Pancreas (tissue), 10 donors: ENCODE results near the gene AOAH. TPM values are rescaled to one million over a fixed set of nuclear protein-coding genes. Genes with fewer than 3 reads are reported as not detected.

Experiments used
- ATAC-seq, 4 donors: fragments of 200-7000 bp; cut with Tn5 transposase; one replicate each; pipeline versions ENCODE4 v1.8.0 to v1.9.1; 2020; ENCODE audit warnings: mild to moderate bottlenecking in 4 of 4, moderate library complexity in 4 of 4
- DNase-seq, 6 donors: peaks; one replicate each; pipeline ENCODE4 v3.0.0-alpha.2; 2020
- FAIRE-seq: peaks from 2 replicates; lab custom pipeline; 2012; peaks lifted over from hg19 to GRCh38; lab: Jason Lieb, UNC
- H3K27ac ChIP-seq, 4 donors: fragments of 200-600 bp; sonication (generic); 1 replicate in 3 of 4; 2 replicates in 1 of 4; pipeline versions ENCODE4 v1.5.0 to v1.8.0; 2020
- H3K27me3 ChIP-seq, 4 donors: fragments of 200-600 bp; one replicate each; pipeline ENCODE4 v1.8.0; 2021
- H3K36me3 ChIP-seq, 3 donors: fragments of 200-600 bp; sonication (generic) in 1 of 3; one replicate each; pipeline versions ENCODE4 v1.5.0 to v1.8.0; 2020 to 2021
- H3K4me1 ChIP-seq, 3 donors: fragments of 200-600 bp; one replicate each; pipeline ENCODE4 v1.8.0; 2021
- H3K4me3 ChIP-seq, 4 donors: fragments of 200-600 bp; sonication (generic) in 2 of 4; one replicate each; pipeline versions ENCODE4 v1.5.0 to v1.8.0; 2020 to 2021
- H3K9me3 ChIP-seq, 4 donors: fragments of 200-600 bp; one replicate each; pipeline ENCODE4 v1.8.0; 2021
- WGBS, 2 donors: extraction: QIAGEN DNeasy Blood & Tissue Kit; methylation state at CpG; one replicate each; pipeline ENCODE4 v1.1.7; 2013; 5-methylcytosine and 5-hydroxymethylcytosine counted together
- intact Hi-C, 3 donors: fragments of 100-400 bp; cut with DNase I; formaldehyde crosslinking; loops; one replicate each; pipeline versions ENCODE4 v1.11.1 to v1.14.2; 2022
- polyA plus RNA-seq, 2 donors: library from polyadenylated mRNA; stranded (reverse); fragments of 200-250 nt; gene quantifications; one replicate each; pipeline ENCODE4 v1.2.3, GENCODE V29; 2013
- total RNA-seq, 6 donors: library from RNA; stranded (reverse); fragmentation: NEBNext Ultra II Directional in 4 of 6; extraction: Animal tissue kit (Norgen Biotek cat#: 25700) in 4 of 6; gene quantifications; one replicate each; pipeline versions ENCODE4 v1.2.1 to v1.2.4, GENCODE V29; 2021 to 2023
- TF ChIP-seq, protein P1 (sequence below), 4 donors: fragments of 200-600 bp; sonication (generic) in 3 of 4; IDR thresholded peaks; one replicate each; pipeline versions ENCODE4 v1.5.0 to v1.8.0; 2021; ENCODE audit warnings: antibody characterized with exemption in 4 of 4
- donor health status: healthy with polysubstance abuse.
- donor health status: DM: no; HTN: no; CAD: no; lungs with moderate emphysema.
- donor health status: DM: no; HTN: no; CAD: no.
- donor health status: control.
- donor health status: control.
- donor health status: Bipolar disorder and iron deficiency.
- donor health status: DM: yes; HTN: yes; CAD: no.
- donor health status: DM: no; HTN: no; CAD: no.
- donor health status: DM: no; HTN: no; CAD: no.
- donor health status: DM: yes; HTN: yes; CAD: no.

AOAH gene
- total and polyA plus RNA-seq, 8 donors = 0.79 to 9.0 (median 2.1) TPM

DNA sequence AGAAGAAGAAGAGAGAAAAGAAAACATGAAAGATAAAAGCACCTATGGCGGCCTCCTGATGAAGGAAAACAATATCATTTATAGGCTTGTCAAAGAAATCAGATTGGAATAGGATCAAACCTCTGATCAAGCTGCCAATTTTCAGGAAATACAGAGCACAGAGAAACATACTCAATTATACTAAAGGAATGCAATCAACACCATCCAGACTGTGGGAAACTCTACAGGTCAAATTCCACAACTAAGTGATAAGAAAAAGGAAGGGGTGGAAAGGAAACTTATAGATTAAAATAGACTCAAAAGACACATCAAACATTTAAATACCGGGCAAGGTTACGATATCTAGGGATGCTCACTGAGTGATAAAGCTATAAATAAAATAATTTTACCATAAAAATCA, 39.3 kb downstream of the AOAH start:
- H3K36me3 ChIP-seq = no peaks in the 10 kb centered on the region
- DNase-seq (no peak), FAIRE-seq (no peak), ATAC-seq (peak in 3 of 4 donors; percentile 65 to 89 (median 72))
- 7 to 14% methylated on average over 3 of the region's 3 CpGs for WGBS, 2 donors
- H3K9me3 ChIP-seq = no peaks in the 10 kb centered on the region
- peaks cover 0 to 3% (median 0%) of the 10 kb centered on the region in 3 donors for H3K4me1 ChIP-seq
- TF ChIP-seq, protein P1, sequence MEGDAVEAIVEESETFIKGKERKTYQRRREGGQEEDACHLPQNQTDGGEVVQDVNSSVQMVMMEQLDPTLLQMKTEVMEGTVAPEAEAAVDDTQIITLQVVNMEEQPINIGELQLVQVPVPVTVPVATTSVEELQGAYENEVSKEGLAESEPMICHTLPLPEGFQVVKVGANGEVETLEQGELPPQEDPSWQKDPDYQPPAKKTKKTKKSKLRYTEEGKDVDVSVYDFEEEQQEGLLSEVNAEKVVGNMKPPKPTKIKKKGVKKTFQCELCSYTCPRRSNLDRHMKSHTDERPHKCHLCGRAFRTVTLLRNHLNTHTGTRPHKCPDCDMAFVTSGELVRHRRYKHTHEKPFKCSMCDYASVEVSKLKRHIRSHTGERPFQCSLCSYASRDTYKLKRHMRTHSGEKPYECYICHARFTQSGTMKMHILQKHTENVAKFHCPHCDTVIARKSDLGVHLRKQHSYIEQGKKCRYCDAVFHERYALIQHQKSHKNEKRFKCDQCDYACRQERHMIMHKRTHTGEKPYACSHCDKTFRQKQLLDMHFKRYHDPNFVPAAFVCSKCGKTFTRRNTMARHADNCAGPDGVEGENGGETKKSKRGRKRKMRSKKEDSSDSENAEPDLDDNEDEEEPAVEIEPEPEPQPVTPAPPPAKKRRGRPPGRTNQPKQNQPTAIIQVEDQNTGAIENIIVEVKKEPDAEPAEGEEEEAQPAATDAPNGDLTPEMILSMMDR (IDR thresholded peaks at IDR 0.05) = no peak
- H3K27me3 ChIP-seq = no peaks in the 10 kb centered on the region
- H3K27ac ChIP-seq = no peak overlapping the region
- H3K4me3 ChIP-seq = no peak overlapping the region
- intact Hi-C loops = no loop called here

- Histone ChIP-seq H3K4me1 (peaks cover 0 to 3% (median 0%) of the 10 kb centered on the region in 3 donors), H3K27ac (no peak overlapping the region), H3K9me3 (no peaks in the 10 kb centered on the region), H3K36me3 (no peaks in the 10 kb centered on the region), H3K27me3 (no peaks in the 10 kb centered on the region), H3K4me3 (no peak overlapping the region)
- TF ChIP-seq, protein P1 (IDR thresholded peaks at IDR 0.05) = no peak
- WGBS, 2 donors = 87 to 88% methylated on average over 4 of the region's 4 CpGs
- ATAC-seq = no peak
- no peak for FAIRE-seq
- intact Hi-C loops = no loop called here
- no peak for DNase-seq
Observed at GRCh38 chr7:36683695-36684357, 40.5 kb downstream of the AOAH start.

DNA sequence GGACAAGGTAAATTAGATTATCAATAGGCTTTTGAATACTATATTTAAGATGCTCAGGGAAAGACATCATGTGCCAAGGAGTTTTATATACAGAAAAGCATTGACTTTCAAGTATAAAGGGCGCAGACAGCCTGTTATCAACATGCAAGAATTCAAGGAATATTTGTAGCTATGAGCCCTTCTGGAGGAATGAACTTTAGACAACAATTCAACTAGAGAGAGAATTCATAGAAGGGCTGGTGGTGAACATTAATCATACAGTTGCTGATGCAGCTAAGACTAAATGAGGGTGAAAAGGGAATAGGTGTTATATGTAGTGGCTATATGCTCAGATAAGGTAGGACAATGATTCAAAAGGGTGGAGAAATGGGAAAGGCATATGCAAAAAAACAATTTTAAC, 41.2 kb downstream of the AOAH start:
- peaks cover 0 to 3% (median 0%) of the 10 kb centered on the region in 3 donors for H3K4me1 ChIP-seq

DNA sequence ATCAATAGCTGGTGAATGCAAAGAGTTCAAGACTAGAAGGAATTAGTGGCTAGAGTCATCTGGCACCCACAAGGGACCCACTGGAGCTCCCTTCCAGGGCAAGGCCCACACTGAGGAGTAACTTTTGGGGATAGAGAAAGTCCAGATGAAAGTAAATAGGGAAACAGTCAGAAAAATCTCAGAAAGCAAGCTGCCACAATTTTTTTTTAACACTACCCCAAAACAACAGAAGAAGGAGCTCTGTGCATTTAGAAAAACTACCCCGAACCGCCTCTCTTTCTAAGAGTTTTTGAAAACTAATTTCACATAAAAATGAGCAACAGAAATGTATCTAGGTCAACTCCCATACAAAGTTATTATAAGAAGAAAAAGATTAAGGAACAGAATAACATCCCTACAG, 42.2 kb downstream of the AOAH start:
- H3K4me1 ChIP-seq = peaks cover 0 to 3% (median 0%) of the 10 kb centered on the region in 3 donors
- H3K27ac ChIP-seq = no peak overlapping the region
- H3K27me3 ChIP-seq = no peaks in the 10 kb centered on the region
- no peak for DNase-seq
- FAIRE-seq = no peak
- H3K36me3 ChIP-seq = no peaks in the 10 kb centered on the region
- H3K4me3 ChIP-seq = no peak overlapping the region
- H3K9me3 ChIP-seq = no peaks in the 10 kb centered on the region
- ATAC-seq = no peak
- 86 to 96% methylated on average over 2 of the region's 2 CpGs for WGBS, 2 donors
- intact Hi-C loops = no loop called here
- TF ChIP-seq, protein P1 (IDR thresholded peaks at IDR 0.05) = no peak

More for the DNA sequence above, 41.2 kb downstream of the AOAH start:
- Histone ChIP-seq H3K27me3 (no peaks in the 10 kb centered on the region), H3K27ac (no peak overlapping the region), H3K9me3 (no peaks in the 10 kb centered on the region), H3K4me3 (no peak overlapping the region), H3K36me3 (no peaks in the 10 kb centered on the region)
- DNase-seq (no peak), FAIRE-seq (no peak), ATAC-seq (no peak)
- TF ChIP-seq, protein P1 (IDR thresholded peaks at IDR 0.05) = no peak
- 88 to 100% methylated on average over 1 of the region's 1 CpG for WGBS, 2 donors
- intact Hi-C loops = no loop called here

DNA sequence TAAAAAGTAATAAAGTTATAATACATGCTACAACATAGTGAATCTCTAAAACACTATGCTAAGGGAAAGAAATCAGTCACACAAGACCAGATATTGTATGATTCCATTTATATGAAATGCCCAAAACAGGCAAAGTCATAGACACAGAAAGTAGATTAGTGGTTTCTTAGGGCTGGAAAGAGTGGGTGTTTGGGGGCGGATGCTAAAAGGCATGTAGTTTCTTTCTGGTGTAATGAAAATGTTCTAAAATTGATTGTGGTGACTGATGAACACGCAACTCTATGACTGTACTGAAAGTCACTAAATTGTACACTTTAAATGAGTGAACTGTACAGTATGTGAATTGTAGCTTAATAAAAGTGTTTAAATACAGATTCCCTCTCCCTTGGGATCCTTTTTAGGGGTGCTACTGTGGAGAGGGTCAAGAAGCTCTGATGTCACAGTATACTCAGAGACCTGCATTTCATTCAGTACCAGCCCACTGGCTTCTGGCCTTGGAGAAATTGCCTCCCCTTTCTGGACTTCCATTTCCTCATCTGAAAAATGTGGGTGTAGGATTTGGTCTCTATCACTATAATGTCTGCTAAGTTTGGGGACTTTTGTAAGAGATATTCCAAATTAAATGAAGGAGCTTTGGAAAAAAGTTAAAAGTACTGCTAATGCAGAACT, 46.4 kb downstream of the AOAH start:
- H3K27me3 ChIP-seq = no peaks in the 10 kb centered on the region

More for the DNA sequence above, 46.4 kb downstream of the AOAH start:
- no peak overlapping the region for H3K27ac ChIP-seq
- WGBS, 2 donors = 89 to 92% methylated on average over 2 of the region's 2 CpGs
- ATAC-seq = no peak
- FAIRE-seq = no peak
- DNase-seq = no peak
- no peak overlapping the region for H3K4me3 ChIP-seq
- no peaks in the 10 kb centered on the region for H3K9me3 ChIP-seq
- TF ChIP-seq, protein P1 (IDR thresholded peaks at IDR 0.05) = no peak
- intact Hi-C loops = loop anchor here in 1 of 3 donors (10.0 kb wide), 1 partner anchor 183 kb away; no protein-coding TSS in a partner anchor
- no peaks in the 10 kb centered on the region for H3K36me3 ChIP-seq
- H3K4me1 ChIP-seq = peaks cover 0 to 4% (median 0%) of the 10 kb centered on the region in 3 donors
